Tibial nerve (tissue), 3 donors: Measurements from ENCODE around the gene WFIKKN2.

ENCODE experiments used
- CTCF ChIP-seq, 5 experiments: fragments of 200-600 bp in 3 of 5; fragments of 450-650 bp in 2 of 5; sonication (generic) in 3 of 5; IDR thresholded peaks; one replicate each; pipeline ENCODE4 v1.5.1; 2016 to 2019; ENCODE audit warnings: antibody characterized with exemption in 5 of 5, mild to moderate bottlenecking in 3 of 5, moderate library complexity in 2 of 5
- POLR2A ChIP-seq, 2 donors: fragments of 450-650 bp; IDR thresholded peaks; one replicate each; pipeline ENCODE4 v1.6.1; 2017; ENCODE audit warnings: antibody characterized with exemption in 2 of 2, mild to moderate bottlenecking in 2 of 2, moderate library complexity in 2 of 2

- TF ChIP-seq CTCF (IDR thresholded peaks at IDR 0.05) (no peak), POLR2A (IDR thresholded peaks at IDR 0.05) (no peak)
Measured at GRCh38 chr17:50887705-50888245, 52.4 kb downstream of the WFIKKN2 start.
